Transverse colon (tissue), 3 donors: Measurements from ENCODE around the gene TTYH2.

ENCODE experiments used
- POLR2A ChIP-seq: fragments of 450-650 bp; IDR thresholded peaks from one replicate; pipeline ENCODE4 v1.6.1; 2016; ENCODE audit warnings: antibody characterized with exemption, mild to moderate bottlenecking, moderate library complexity
- TF ChIP-seq, protein P1 (sequence below), 5 experiments: fragments of 200-600 bp in 3 of 5; fragments of 450-650 bp in 2 of 5; sonication (generic) in 3 of 5; IDR thresholded peaks; 1 replicate in 2 of 5; 2 replicates in 3 of 5; pipeline ENCODE4 v1.5.1; 2016 to 2017; ENCODE audit warnings: antibody characterized with exemption in 5 of 5, inconsistent platforms in 3 of 5, mild to moderate bottlenecking in 2 of 5, moderate library complexity in 1 of 5

DNA sequence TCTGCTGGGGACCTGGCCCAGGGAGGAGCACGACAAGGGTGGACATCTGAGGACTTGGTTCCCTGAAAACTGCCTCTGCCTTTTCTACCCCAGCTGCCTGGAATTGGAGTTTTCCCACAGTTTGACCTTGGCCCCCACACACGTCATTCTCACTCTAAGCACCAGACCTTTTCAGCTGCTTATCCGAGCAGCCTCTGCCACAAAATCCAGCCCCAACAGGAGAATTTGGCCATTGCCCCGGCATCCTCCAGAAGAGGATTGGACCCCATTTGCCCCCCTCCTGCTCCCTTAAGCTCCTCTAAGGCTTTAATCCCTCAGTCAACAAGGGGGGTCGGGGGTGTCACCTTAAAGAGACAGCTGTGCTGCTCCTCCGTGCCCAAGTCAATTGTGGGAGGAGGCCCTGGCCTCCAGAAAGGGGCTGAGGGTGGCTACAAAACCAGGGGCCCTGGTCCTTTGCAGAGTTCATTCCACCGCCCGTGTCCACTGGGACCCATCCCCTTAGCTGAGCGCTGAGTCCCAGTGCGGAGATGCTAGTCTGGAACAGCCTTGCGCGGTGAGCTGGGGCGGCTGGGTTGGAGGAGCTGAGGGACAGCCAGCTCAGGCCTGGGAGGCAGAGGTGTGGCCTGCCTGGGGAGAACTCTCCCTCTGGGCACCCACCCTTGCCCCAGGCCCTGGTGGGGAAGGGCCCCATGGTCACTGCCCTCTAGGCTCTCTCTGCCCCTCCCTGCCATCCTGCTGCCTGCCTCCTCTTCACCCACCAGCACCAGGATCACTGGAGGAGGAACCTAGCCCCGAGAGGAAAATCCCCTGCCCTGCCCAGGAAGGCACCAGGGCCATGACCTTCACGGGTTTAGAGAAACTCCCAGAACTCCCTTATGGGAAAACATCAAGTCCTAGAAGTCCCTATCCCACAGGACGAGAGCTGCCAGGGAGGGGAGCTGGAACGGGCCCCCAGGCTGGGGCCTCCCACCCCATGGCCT, 18.8 kb downstream of the TTYH2 start:
- TF ChIP-seq, protein P1, sequence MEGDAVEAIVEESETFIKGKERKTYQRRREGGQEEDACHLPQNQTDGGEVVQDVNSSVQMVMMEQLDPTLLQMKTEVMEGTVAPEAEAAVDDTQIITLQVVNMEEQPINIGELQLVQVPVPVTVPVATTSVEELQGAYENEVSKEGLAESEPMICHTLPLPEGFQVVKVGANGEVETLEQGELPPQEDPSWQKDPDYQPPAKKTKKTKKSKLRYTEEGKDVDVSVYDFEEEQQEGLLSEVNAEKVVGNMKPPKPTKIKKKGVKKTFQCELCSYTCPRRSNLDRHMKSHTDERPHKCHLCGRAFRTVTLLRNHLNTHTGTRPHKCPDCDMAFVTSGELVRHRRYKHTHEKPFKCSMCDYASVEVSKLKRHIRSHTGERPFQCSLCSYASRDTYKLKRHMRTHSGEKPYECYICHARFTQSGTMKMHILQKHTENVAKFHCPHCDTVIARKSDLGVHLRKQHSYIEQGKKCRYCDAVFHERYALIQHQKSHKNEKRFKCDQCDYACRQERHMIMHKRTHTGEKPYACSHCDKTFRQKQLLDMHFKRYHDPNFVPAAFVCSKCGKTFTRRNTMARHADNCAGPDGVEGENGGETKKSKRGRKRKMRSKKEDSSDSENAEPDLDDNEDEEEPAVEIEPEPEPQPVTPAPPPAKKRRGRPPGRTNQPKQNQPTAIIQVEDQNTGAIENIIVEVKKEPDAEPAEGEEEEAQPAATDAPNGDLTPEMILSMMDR (IDR thresholded peaks at IDR 0.05), result no peak
- no peak for TF ChIP-seq POLR2A
